ENCODE measurements around the gene ST3GAL3.

ST3GAL3 gene

GRCh38 chr1:43668956-43669355 is 38.4 kb upstream of the ST3GAL3 start:
- intact Hi-C loops (cut with DNase I; ENCODE audit: low total_unique reads), result no loop called here
- Histone ChIP-seq H3K4me1 (no peaks in the 10 kb centered on the region), H3K36me3 (peaks cover 79 to 100% (median 96%) of the 10 kb centered on the region in 3 donors), H3K9me3 (no peaks in the 10 kb centered on the region), H3K4me3 (no peak overlapping the region), H3K27me3 (no peaks in the 10 kb centered on the region), H3K27ac (no peak overlapping the region)
- no peak for DNase-seq
- no peak for TF ChIP-seq CTCF (IDR thresholded peaks at IDR 0.05)

GRCh38 chr1:43669878-43670277 is 37.5 kb upstream of the ST3GAL3 start:
- Histone ChIP-seq H3K4me3 (no peak overlapping the region), H3K4me1 (no peaks in the 10 kb centered on the region), H3K27ac (no peak overlapping the region), H3K36me3 (peaks cover 72 to 100% (median 95%) of the 10 kb centered on the region in 3 donors), H3K9me3 (no peaks in the 10 kb centered on the region), H3K27me3 (no peaks in the 10 kb centered on the region)
- DNase-seq, result no peak
- TF ChIP-seq CTCF (IDR thresholded peaks at IDR 0.05), result no peak
- intact Hi-C loops (cut with DNase I; ENCODE audit: low total_unique reads), result no loop called here

GRCh38 chr1:43671193-43671592 is 36.1 kb upstream of the ST3GAL3 start:
- Histone ChIP-seq H3K4me3 (no peak overlapping the region), H3K36me3 (peaks cover 70 to 100% (median 91%) of the 10 kb centered on the region in 3 donors), H3K27me3 (no peaks in the 10 kb centered on the region), H3K9me3 (no peaks in the 10 kb centered on the region), H3K27ac (no peak overlapping the region), H3K4me1 (no peaks in the 10 kb centered on the region)
- intact Hi-C loops (cut with DNase I; ENCODE audit: low total_unique reads), result no loop called here
- no peak for TF ChIP-seq CTCF (IDR thresholded peaks at IDR 0.05)
- DNase-seq, result no peak

- H3K36me3 ChIP-seq, result peaks cover 64 to 97% (median 86%) of the 10 kb centered on the region in 3 donors
- DNase-seq, result no peak
- H3K27ac ChIP-seq, result no peak overlapping the region
- intact Hi-C loops (cut with DNase I; ENCODE audit: low total_unique reads), result no loop called here
- no peaks in the 10 kb centered on the region for H3K27me3 ChIP-seq
- no peaks in the 10 kb centered on the region for H3K4me1 ChIP-seq
- H3K9me3 ChIP-seq, result no peaks in the 10 kb centered on the region
- no peak for TF ChIP-seq CTCF (IDR thresholded peaks at IDR 0.05)
- H3K4me3 ChIP-seq, result no peak overlapping the region
Measured at GRCh38 chr1:43671626-43672330, 35.6 kb upstream of the ST3GAL3 start.

- intact Hi-C loops (cut with DNase I; ENCODE audit: low total_unique reads), result no loop called here
- no peak for DNase-seq
- no peak for TF ChIP-seq CTCF (IDR thresholded peaks at IDR 0.05)
- H3K9me3 ChIP-seq, result no peaks in the 10 kb centered on the region
- no peaks in the 10 kb centered on the region for H3K4me1 ChIP-seq
- no peak overlapping the region for H3K4me3 ChIP-seq
- H3K36me3 ChIP-seq, result peaks cover 49 to 91% (median 74%) of the 10 kb centered on the region in 3 donors
- no peak overlapping the region for H3K27ac ChIP-seq
- no peaks in the 10 kb centered on the region for H3K27me3 ChIP-seq
Measured at GRCh38 chr1:43673261-43673660, 34.1 kb upstream of the ST3GAL3 start.

All from tibial artery (tissue), 4 donors.